Keratinocyte (primary cell): ENCODE data around the gene ATP11A.

Source experiments
- EZH2 ChIP-seq: IDR thresholded peaks from one replicate; pipeline ENCODE4 v1.6.1; 2012; ENCODE audit warnings: inconsistent platforms, mild to moderate bottlenecking, low read length, moderate library complexity
- TF ChIP-seq, protein P1 (sequence below), 3 experiments: IDR thresholded peaks in 1 of 3; conservative IDR thresholded peaks in 1 of 3; optimal IDR thresholded peaks in 1 of 3; 2 replicates in 2 of 3; 3 replicates in 1 of 3; pipeline versions ENCODE3 to v1.5.1; 2011; ENCODE audit warnings: low read length in 3 of 3, mild to moderate bottlenecking in 3 of 3, moderate library complexity in 2 of 3, control low read depth in 1 of 3, inconsistent platforms in 1 of 3; ENCODE audit not compliant: insufficient read depth in 2 of 3; ENCODE audit errors: extremely low read depth in 1 of 3

- TF ChIP-seq, protein P1, sequence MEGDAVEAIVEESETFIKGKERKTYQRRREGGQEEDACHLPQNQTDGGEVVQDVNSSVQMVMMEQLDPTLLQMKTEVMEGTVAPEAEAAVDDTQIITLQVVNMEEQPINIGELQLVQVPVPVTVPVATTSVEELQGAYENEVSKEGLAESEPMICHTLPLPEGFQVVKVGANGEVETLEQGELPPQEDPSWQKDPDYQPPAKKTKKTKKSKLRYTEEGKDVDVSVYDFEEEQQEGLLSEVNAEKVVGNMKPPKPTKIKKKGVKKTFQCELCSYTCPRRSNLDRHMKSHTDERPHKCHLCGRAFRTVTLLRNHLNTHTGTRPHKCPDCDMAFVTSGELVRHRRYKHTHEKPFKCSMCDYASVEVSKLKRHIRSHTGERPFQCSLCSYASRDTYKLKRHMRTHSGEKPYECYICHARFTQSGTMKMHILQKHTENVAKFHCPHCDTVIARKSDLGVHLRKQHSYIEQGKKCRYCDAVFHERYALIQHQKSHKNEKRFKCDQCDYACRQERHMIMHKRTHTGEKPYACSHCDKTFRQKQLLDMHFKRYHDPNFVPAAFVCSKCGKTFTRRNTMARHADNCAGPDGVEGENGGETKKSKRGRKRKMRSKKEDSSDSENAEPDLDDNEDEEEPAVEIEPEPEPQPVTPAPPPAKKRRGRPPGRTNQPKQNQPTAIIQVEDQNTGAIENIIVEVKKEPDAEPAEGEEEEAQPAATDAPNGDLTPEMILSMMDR (optimal IDR thresholded peaks at IDR 0.05 in 1 of 3, IDR thresholded peaks at IDR 0.05 in 1 of 3, conservative IDR thresholded peaks at IDR 0.05 in 1 of 3; ENCODE audit: extremely low read depth in 1 of 3, insufficient read depth in 2 of 3, low read length in 3 of 3), result no peak
- TF ChIP-seq EZH2, result no peak
Measured at GRCh38 chr13:112674412-112675365, 15.1 kb upstream of the ATP11A start.
